HEK293T (cell line): ENCODE results near the gene TRA2A.

Experiments used
- ARNT ChIP-seq: fragments of 450-650 bp; IDR thresholded peaks from 2 replicates; pipeline ENCODE4 v1.6.1; 2017; ENCODE audit warnings: mild to moderate bottlenecking
- BHLHE40 ChIP-seq: fragments of 450-650 bp; IDR thresholded peaks from 2 replicates; pipeline ENCODE4 v1.6.1; 2016; ENCODE audit warnings: mild to moderate bottlenecking, moderate library complexity, borderline replicate concordance
- ELF4 ChIP-seq: fragments of 450-650 bp; IDR thresholded peaks from 2 replicates; pipeline ENCODE4 v1.6.1; 2017; ENCODE audit warnings: antibody characterized with exemption
- FOXA1 ChIP-seq: fragments of 450-650 bp; IDR thresholded peaks from 2 replicates; pipeline ENCODE4 v1.6.1; 2016; ENCODE audit warnings: mild to moderate bottlenecking
- FOXK2 ChIP-seq: fragments of 450-650 bp; IDR thresholded peaks from 2 replicates; pipeline ENCODE4 v1.6.1; 2016; ENCODE audit warnings: mild to moderate bottlenecking
- FOXM1 ChIP-seq: fragments of 450-650 bp; IDR thresholded peaks from 2 replicates; pipeline ENCODE4 v1.6.1; 2017; ENCODE audit warnings: mild to moderate bottlenecking, borderline replicate concordance
- LEF1 ChIP-seq: fragments of 450-650 bp; IDR thresholded peaks from 2 replicates; pipeline ENCODE4 v1.6.1; 2017; ENCODE audit warnings: mild to moderate bottlenecking, borderline replicate concordance
- NFRKB ChIP-seq: fragments of 450-650 bp; IDR thresholded peaks from 2 replicates; pipeline ENCODE4 v1.6.1; 2016; ENCODE audit warnings: mild to moderate bottlenecking, moderate library complexity
- SP1 ChIP-seq: fragments of 450-650 bp; IDR thresholded peaks from 2 replicates; pipeline ENCODE4 v1.6.1; 2017
- SUZ12 ChIP-seq: fragments of 450-650 bp; IDR thresholded peaks from 2 replicates; pipeline ENCODE4 v1.6.1; 2016; ENCODE audit warnings: mild to moderate bottlenecking
- TARDBP ChIP-seq: fragments of 450-650 bp; IDR thresholded peaks from 2 replicates; pipeline ENCODE4 v1.6.1; 2016
- ZNF384 ChIP-seq: fragments of 450-650 bp; IDR thresholded peaks from 2 replicates; pipeline ENCODE4 v1.6.1; 2016

GRCh38 chr7:23523486-23524075 lies 8.2 kb downstream of the TRA2A start:
- TF ChIP-seq BHLHE40, result no peak
- no peak for TF ChIP-seq FOXK2
- TF ChIP-seq SUZ12, result no peak
- no peak for TF ChIP-seq FOXA1
- TF ChIP-seq SP1, result no peak
- no peak for TF ChIP-seq ARNT
- no peak for TF ChIP-seq TARDBP
- no peak for TF ChIP-seq FOXM1
- no peak for TF ChIP-seq NFRKB
- no peak for TF ChIP-seq ELF4
- TF ChIP-seq LEF1, result no peak
- no peak for TF ChIP-seq ZNF384
